ENCODE results near the gene B4GALT5.
"Not testable (repeated sequence)": the region's sequence is repeated elsewhere in the genome, so short reads cannot be mapped to it uniquely, and the experiment has no call there.

Gene B4GALT5

DNA sequence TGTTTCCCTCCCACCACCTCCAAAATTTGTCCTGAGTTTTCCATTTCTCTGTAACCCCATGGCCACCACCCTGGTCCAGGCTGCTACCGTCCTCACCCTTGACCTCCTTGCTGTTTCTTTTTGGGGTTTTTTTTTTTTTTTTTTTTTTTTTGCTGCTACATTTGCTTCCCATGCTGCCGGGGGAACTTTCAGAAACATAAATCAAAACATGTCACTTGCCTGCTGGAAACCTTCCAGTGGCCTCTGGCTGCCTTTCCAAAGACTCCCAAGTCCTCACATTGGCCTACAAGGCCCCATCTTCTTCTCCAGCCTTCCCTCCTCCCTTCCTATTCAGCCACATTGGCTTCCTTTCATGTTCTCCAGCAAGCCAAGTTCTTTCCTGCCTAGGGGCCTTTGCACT lies 95.4 kb downstream of the B4GALT5 start:
- DNase-seq (ENCODE audit: low spot score), result no peak
- in situ Hi-C loops (cut with MboI; ENCODE audit: low sequenced_read_pairs, unreplicated experiment), result loop anchor here (10.0 kb wide), 1 partner anchor 227 kb away; no protein-coding TSS in a partner anchor
- TF ChIP-seq, protein P1, sequence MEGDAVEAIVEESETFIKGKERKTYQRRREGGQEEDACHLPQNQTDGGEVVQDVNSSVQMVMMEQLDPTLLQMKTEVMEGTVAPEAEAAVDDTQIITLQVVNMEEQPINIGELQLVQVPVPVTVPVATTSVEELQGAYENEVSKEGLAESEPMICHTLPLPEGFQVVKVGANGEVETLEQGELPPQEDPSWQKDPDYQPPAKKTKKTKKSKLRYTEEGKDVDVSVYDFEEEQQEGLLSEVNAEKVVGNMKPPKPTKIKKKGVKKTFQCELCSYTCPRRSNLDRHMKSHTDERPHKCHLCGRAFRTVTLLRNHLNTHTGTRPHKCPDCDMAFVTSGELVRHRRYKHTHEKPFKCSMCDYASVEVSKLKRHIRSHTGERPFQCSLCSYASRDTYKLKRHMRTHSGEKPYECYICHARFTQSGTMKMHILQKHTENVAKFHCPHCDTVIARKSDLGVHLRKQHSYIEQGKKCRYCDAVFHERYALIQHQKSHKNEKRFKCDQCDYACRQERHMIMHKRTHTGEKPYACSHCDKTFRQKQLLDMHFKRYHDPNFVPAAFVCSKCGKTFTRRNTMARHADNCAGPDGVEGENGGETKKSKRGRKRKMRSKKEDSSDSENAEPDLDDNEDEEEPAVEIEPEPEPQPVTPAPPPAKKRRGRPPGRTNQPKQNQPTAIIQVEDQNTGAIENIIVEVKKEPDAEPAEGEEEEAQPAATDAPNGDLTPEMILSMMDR (IDR thresholded peaks at IDR 0.05; ENCODE audit: borderline replicate concordance, control extremely low read depth, extremely low read depth, insufficient read depth, missing control alignments), result no peak

GRCh38 chr20:49617394-49617793 lies 96.3 kb downstream of the B4GALT5 start:
- DNase-seq (ENCODE audit: low spot score), result not testable (repeated sequence)
- in situ Hi-C loops (cut with MboI; ENCODE audit: low sequenced_read_pairs, unreplicated experiment), result loop anchor here (10.0 kb wide), 1 partner anchor 227 kb away; no protein-coding TSS in a partner anchor

- TF ChIP-seq, protein P1 (IDR thresholded peaks at IDR 0.05; ENCODE audit: borderline replicate concordance, control extremely low read depth, extremely low read depth, insufficient read depth, missing control alignments), result no peak
- in situ Hi-C loops (cut with MboI; ENCODE audit: low sequenced_read_pairs, unreplicated experiment), result loop anchor here (10.0 kb wide), 1 partner anchor 228 kb away; no protein-coding TSS in a partner anchor
- DNase-seq (ENCODE audit: low spot score), result no peak
Observed at GRCh38 chr20:49616154-49617007, 97.3 kb downstream of the B4GALT5 start.

GRCh38 chr20:49615401-49616153 lies 98.1 kb downstream of the B4GALT5 start:
- TF ChIP-seq, protein P1 (IDR thresholded peaks at IDR 0.05; ENCODE audit: borderline replicate concordance, control extremely low read depth, extremely low read depth, insufficient read depth, missing control alignments), result no peak
- no peak for DNase-seq (ENCODE audit: low spot score)
- in situ Hi-C loops (cut with MboI; ENCODE audit: low sequenced_read_pairs, unreplicated experiment), result loop anchor here (10.0 kb wide), 1 partner anchor 229 kb away; no protein-coding TSS in a partner anchor

DNA sequence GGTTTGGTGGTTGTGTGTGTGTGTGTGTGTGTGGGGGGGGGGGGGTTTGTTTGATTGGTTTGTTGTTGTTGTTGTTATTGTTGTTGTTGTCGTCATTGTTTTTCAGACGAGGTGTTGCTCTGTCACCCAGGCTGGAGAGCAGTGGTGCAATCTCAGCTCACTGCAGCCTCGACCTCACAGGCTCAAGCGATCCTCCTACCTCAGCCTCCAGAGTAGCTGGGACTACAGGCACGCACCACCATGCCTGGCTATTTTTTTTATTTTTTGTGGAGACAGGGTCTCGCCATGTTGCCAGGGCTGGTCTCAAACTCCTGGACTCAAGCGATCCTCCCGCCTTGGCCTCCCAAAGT lies 98.7 kb downstream of the B4GALT5 start:
- in situ Hi-C loops (cut with MboI; ENCODE audit: low sequenced_read_pairs, unreplicated experiment), result loop anchor here (10.0 kb wide), 1 partner anchor 230 kb away; no protein-coding TSS in a partner anchor
- not testable (repeated sequence) for DNase-seq (ENCODE audit: low spot score)

- in situ Hi-C loops (cut with MboI; ENCODE audit: low sequenced_read_pairs, unreplicated experiment), result loop anchor here (10.0 kb wide), 1 partner anchor 230 kb away; no protein-coding TSS in a partner anchor
- TF ChIP-seq, protein P1 (IDR thresholded peaks at IDR 0.05; ENCODE audit: borderline replicate concordance, control extremely low read depth, extremely low read depth, insufficient read depth, missing control alignments), result no peak
Observed at GRCh38 chr20:49614338-49615050, 99.2 kb downstream of the B4GALT5 start.

GRCh38 chr20:49612127-49612738 lies 101.4 kb downstream of the B4GALT5 start:
- TF ChIP-seq, protein P1 (IDR thresholded peaks at IDR 0.05; ENCODE audit: borderline replicate concordance, control extremely low read depth, extremely low read depth, insufficient read depth, missing control alignments), result no peak
- in situ Hi-C loops (cut with MboI; ENCODE audit: low sequenced_read_pairs, unreplicated experiment), result loop anchor here (10.0 kb wide), 1 partner anchor 233 kb away; no protein-coding TSS in a partner anchor
- no peak for DNase-seq (ENCODE audit: low spot score)

More at GRCh38 chr20:49614338-49615050, 99.2 kb downstream of the B4GALT5 start:
- DNase-seq (ENCODE audit: low spot score), result no peak

GRCh38 chr20:49611539-49612126 lies 102.0 kb downstream of the B4GALT5 start:
- not testable (repeated sequence) for DNase-seq (ENCODE audit: low spot score)
- in situ Hi-C loops (cut with MboI; ENCODE audit: low sequenced_read_pairs, unreplicated experiment), result loop anchor here (10.0 kb wide), 1 partner anchor 233 kb away; no protein-coding TSS in a partner anchor
